Measurements from ENCODE around the gene CD6. TPM values are rescaled to one million over a fixed set of nuclear protein-coding genes. Genes with fewer than 3 reads are reported as not detected.

The CD6 gene
- total RNA-seq, 1 experiment from 2014 or later, result not detected

GRCh38 chr11:60996381-60997138, 25.1 kb downstream of the CD6 start:
- Mint-ChIP-seq H3K4me3 (no peak overlapping the region), H3K27me3 (ENCODE audit: low read depth) (peaks cover 53% of the 10 kb centered on the region), H3K27ac (no peak overlapping the region), H3K4me1 (peaks cover 0 to 4% of the 10 kb centered on the region in 2 experiments; a peak in 1 of 4 replicates), H3K36me3 (ENCODE audit: insufficient read depth in 1 of 3, low read depth in 3 of 3) (no peaks in the 10 kb centered on the region), H3K9me3 (no peaks in the 10 kb centered on the region)
- H3K56ac ChIP-seq (ENCODE audit: insufficient read length, low read depth, low read length), result no peak overlapping the region
- no peaks in the 10 kb centered on the region for H3K9me3 ChIP-seq (ENCODE audit: control insufficient read depth, low read depth, low read length)
- H3K23ac ChIP-seq (ENCODE audit: insufficient read length, low read depth, low read length), result no peak overlapping the region
- no peak overlapping the region for H3K4ac ChIP-seq (ENCODE audit: low read depth, low read length)
- H4K20me1 ChIP-seq (ENCODE audit: control insufficient read depth, insufficient read depth, insufficient read length), result no peaks in the 10 kb centered on the region
- H3K18ac ChIP-seq (ENCODE audit: insufficient read length, low read depth, low read length), result no peak overlapping the region
- DNase-seq, result no peak
- no peak overlapping the region for H3K14ac ChIP-seq (ENCODE audit: insufficient read depth, low read length)
- H2BK20ac ChIP-seq (ENCODE audit: low read depth, low read length, poor library complexity, severe bottlenecking), result no peak overlapping the region
- no peaks in the 10 kb centered on the region for H3K27me3 ChIP-seq (ENCODE audit: insufficient read depth, low read length)
- no CpG with 5 or more reads among the region's 13 CpGs for WGBS (ENCODE audit: extremely low coverage, insufficient read length, low lambda C conversion rate)
- H3T11ph ChIP-seq (ENCODE audit: low read length), result no peak overlapping the region
- H2BK12ac ChIP-seq (ENCODE audit: insufficient read length, low read depth, low read length), result no peak overlapping the region
- no peak overlapping the region for H2BK15ac ChIP-seq (ENCODE audit: low read depth, low read length)
- no peak for TF ChIP-seq CTCF (conservative IDR thresholded peaks at IDR 0.05)
- H3K79me2 ChIP-seq (ENCODE audit: insufficient read depth, low read length), result no peaks in the 10 kb centered on the region
- no peak overlapping the region for H2AK5ac ChIP-seq (ENCODE audit: insufficient read length, low read length)
- no peak overlapping the region for H2AFZ ChIP-seq (ENCODE audit: low read length)
- no peaks in the 10 kb centered on the region for H3K4me1 ChIP-seq (ENCODE audit: insufficient read depth, low read length)
- no peak overlapping the region for H4K5ac ChIP-seq (ENCODE audit: insufficient read length, low read depth, low read length)
- no peak overlapping the region for H3K9ac ChIP-seq (ENCODE audit: extremely low read depth, insufficient read length, low read length)
- H2BK5ac ChIP-seq (ENCODE audit: insufficient read length, low read length), result no peak overlapping the region
- no peak overlapping the region for H4K8ac ChIP-seq (replicated peaks; ENCODE audit: insufficient read length, low read depth, low read length)
- H3K79me1 ChIP-seq (ENCODE audit: insufficient read depth, low read depth, low read length, poor library complexity, severe bottlenecking), result no peaks in the 10 kb centered on the region
- no peaks in the 10 kb centered on the region for H3K23me2 ChIP-seq (ENCODE audit: insufficient read length, low read depth, low read length, poor library complexity, severe bottlenecking)
- no peak overlapping the region for H3K4me2 ChIP-seq (ENCODE audit: insufficient read depth, insufficient read length, low read length)
- no peak overlapping the region for H3K27ac ChIP-seq (ENCODE audit: insufficient read length, low read depth, low read length)
- no peak overlapping the region for H2BK120ac ChIP-seq (ENCODE audit: low read depth, low read length, poor library complexity, severe bottlenecking)
- H4K91ac ChIP-seq (ENCODE audit: insufficient read length, low read depth, low read length), result no peak overlapping the region

All from H9 (cell line).